ENCODE data around the gene CAMTA1. TPM values are rescaled to one million over a fixed set of nuclear protein-coding genes. Genes with fewer than 3 reads are reported as not detected.

Gene CAMTA1
- total RNA-seq, 1 experiment from 2014 or later: 60.0 TPM

GRCh38 chr1:7177438-7178146, 392.3 kb downstream of the CAMTA1 start:
- Histone ChIP-seq H3K4me1 (no peaks in the 10 kb centered on the region), H3K36me3 (ENCODE audit: control insufficient read depth, insufficient read depth, low read length) (no peaks in the 10 kb centered on the region), H3K4me3 (ENCODE audit: low read depth, low read length) (no peak overlapping the region), H3K27me3 (replicated peaks; ENCODE audit: control insufficient read depth, insufficient read depth, low read length) (no peaks in the 10 kb centered on the region), H3K9me3 (peaks cover 9% of the 10 kb centered on the region)
- POLR2A ChIA-PET: no interaction called here
- DNase-seq: no peak
- H3K9me3 Mint-ChIP-seq (ENCODE audit: unreplicated experiment): peaks cover 17% of the 10 kb centered on the region
- CTCF ChIA-PET: no interaction called here
- no peaks in the 10 kb centered on the region for H3K36me3 Mint-ChIP-seq (ENCODE audit: insufficient read depth, unreplicated experiment)
- intact Hi-C loops (cut with micrococcal nuclease; ENCODE audit: unreplicated experiment): no loop called here
- no peaks in the 10 kb centered on the region for H3K27me3 Mint-ChIP-seq (ENCODE audit: insufficient read depth, unreplicated experiment)
- no TSS peak for BruUV-seq (replicated peaks)
- TF ChIP-seq CTCF (IDR thresholded peaks at IDR 0.05; ENCODE audit: insufficient read depth in 1 of 2, low read depth in 1 of 2, low read length in 1 of 2, severe bottlenecking in 1 of 2, unreplicated experiment in 1 of 2): no peak
- H3K4me1 Mint-ChIP-seq (ENCODE audit: low read depth, unreplicated experiment): no peaks in the 10 kb centered on the region
- H3K4me3 Mint-ChIP-seq (ENCODE audit: unreplicated experiment): no peak overlapping the region
- no peak overlapping the region for H3K27ac Mint-ChIP-seq (ENCODE audit: unreplicated experiment)

GRCh38 chr1:7178336-7178735, 393.1 kb downstream of the CAMTA1 start:
- H3K27me3 ChIP-seq (replicated peaks; ENCODE audit: control insufficient read depth, insufficient read depth, low read length): no peaks in the 10 kb centered on the region
- CTCF ChIA-PET: no interaction called here
- POLR2A ChIA-PET: no interaction called here

GRCh38 chr1:7178741-7179140, 393.5 kb downstream of the CAMTA1 start:
- intact Hi-C loops (cut with micrococcal nuclease; ENCODE audit: unreplicated experiment): no loop called here
- H3K9me3 ChIP-seq: peaks cover 9% of the 10 kb centered on the region
- H3K4me3 ChIP-seq (ENCODE audit: low read depth, low read length): no peak overlapping the region
- Mint-ChIP-seq H3K4me1 (ENCODE audit: low read depth, unreplicated experiment) (no peaks in the 10 kb centered on the region), H3K36me3 (ENCODE audit: insufficient read depth, unreplicated experiment) (no peaks in the 10 kb centered on the region), H3K9me3 (ENCODE audit: unreplicated experiment) (peaks cover 17% of the 10 kb centered on the region), H3K4me3 (ENCODE audit: unreplicated experiment) (no peak overlapping the region), H3K27ac (ENCODE audit: unreplicated experiment) (no peak overlapping the region), H3K27me3 (ENCODE audit: insufficient read depth, unreplicated experiment) (no peaks in the 10 kb centered on the region)
- no peaks in the 10 kb centered on the region for H3K36me3 ChIP-seq (ENCODE audit: control insufficient read depth, insufficient read depth, low read length)
- CTCF ChIA-PET: no interaction called here
- no peak for DNase-seq
- H3K27me3 ChIP-seq (replicated peaks; ENCODE audit: control insufficient read depth, insufficient read depth, low read length): no peaks in the 10 kb centered on the region
- no TSS peak for BruUV-seq (replicated peaks)
- TF ChIP-seq CTCF (IDR thresholded peaks at IDR 0.05; ENCODE audit: insufficient read depth in 1 of 2, low read depth in 1 of 2, low read length in 1 of 2, severe bottlenecking in 1 of 2, unreplicated experiment in 1 of 2): no peak
- H3K4me1 ChIP-seq: no peaks in the 10 kb centered on the region
- POLR2A ChIA-PET: no interaction called here

More at GRCh38 chr1:7178336-7178735, 393.1 kb downstream of the CAMTA1 start:
- H3K4me3 ChIP-seq (ENCODE audit: low read depth, low read length): no peak overlapping the region
- no TSS peak for BruUV-seq (replicated peaks)
- intact Hi-C loops (cut with micrococcal nuclease; ENCODE audit: unreplicated experiment): no loop called here
- Mint-ChIP-seq H3K27me3 (ENCODE audit: insufficient read depth, unreplicated experiment) (no peaks in the 10 kb centered on the region), H3K4me3 (ENCODE audit: unreplicated experiment) (no peak overlapping the region), H3K9me3 (ENCODE audit: unreplicated experiment) (peaks cover 17% of the 10 kb centered on the region), H3K27ac (ENCODE audit: unreplicated experiment) (no peak overlapping the region), H3K36me3 (ENCODE audit: insufficient read depth, unreplicated experiment) (no peaks in the 10 kb centered on the region), H3K4me1 (ENCODE audit: low read depth, unreplicated experiment) (no peaks in the 10 kb centered on the region)
- peaks cover 9% of the 10 kb centered on the region for H3K9me3 ChIP-seq
- H3K36me3 ChIP-seq (ENCODE audit: control insufficient read depth, insufficient read depth, low read length): no peaks in the 10 kb centered on the region
- no peak for DNase-seq
- no peak for TF ChIP-seq CTCF (IDR thresholded peaks at IDR 0.05; ENCODE audit: insufficient read depth in 1 of 2, low read depth in 1 of 2, low read length in 1 of 2, severe bottlenecking in 1 of 2, unreplicated experiment in 1 of 2)
- H3K4me1 ChIP-seq: no peaks in the 10 kb centered on the region
